ENCODE measurements around the gene COMMD3.

The COMMD3 gene

GRCh38 chr10:22319980-22320558 lies 3.9 kb downstream of the COMMD3 start:
- no peak for DNase-seq (ENCODE audit: low read depth in 2 of 2)

- DNase-seq (ENCODE audit: low read depth in 2 of 2): peak; percentile 47 to 58
Measured at GRCh38 chr10:22320591-22321155, 4.5 kb downstream of the COMMD3 start, which contains the start of gene BMI1. Gene BMI1, plus strand, starts transcription at chr10:22321099. Its CDS starts 5,351 bp downstream, at chr10:22326450.

- DNase-seq (ENCODE audit: low read depth in 2 of 2): peak; percentile 41 to 51
Measured at GRCh38 chr10:22321156-22321923, 5.2 kb downstream of the COMMD3 start.

GRCh38 chr10:22321924-22322640 lies 5.9 kb downstream of the COMMD3 start:
- no peak for DNase-seq (ENCODE audit: low read depth in 2 of 2)

- DNase-seq (ENCODE audit: low read depth in 2 of 2): no peak
Measured at GRCh38 chr10:22322641-22323160, 6.5 kb downstream of the COMMD3 start.

GRCh38 chr10:22323538-22324305 lies 7.5 kb downstream of the COMMD3 start:
- DNase-seq (ENCODE audit: low read depth in 2 of 2): no peak

- no peak for DNase-seq (ENCODE audit: low read depth in 2 of 2)
Measured at GRCh38 chr10:22324413-22324812, 8.2 kb downstream of the COMMD3 start.

- no peak for DNase-seq (ENCODE audit: low read depth in 2 of 2)
Measured at GRCh38 chr10:22324893-22325271, 8.7 kb downstream of the COMMD3 start.

- peak; percentile 42 to 51 for DNase-seq (ENCODE audit: low read depth in 2 of 2)
Measured at GRCh38 chr10:22325272-22326144, 9.3 kb downstream of the COMMD3 start.

- DNase-seq (ENCODE audit: low read depth in 2 of 2): no peak
Measured at GRCh38 chr10:22326145-22326702, 10.0 kb downstream of the COMMD3 start.

- DNase-seq (ENCODE audit: low read depth in 2 of 2): no peak
Measured at GRCh38 chr10:22329150-22329549, 13.0 kb downstream of the COMMD3 start.

GRCh38 chr10:22332116-22332692 lies 16.0 kb downstream of the COMMD3 start:
- DNase-seq (ENCODE audit: low read depth in 2 of 2): no peak

GRCh38 chr10:22333167-22333974 lies 17.2 kb downstream of the COMMD3 start:
- DNase-seq (ENCODE audit: low read depth in 2 of 2): no peak

- DNase-seq (ENCODE audit: low read depth in 2 of 2): no peak
Measured at GRCh38 chr10:22333975-22334282, 17.7 kb downstream of the COMMD3 start.

- no peak for DNase-seq (ENCODE audit: low read depth in 2 of 2)
Measured at GRCh38 chr10:22334414-22335172, 18.4 kb downstream of the COMMD3 start.

GRCh38 chr10:22335173-22335933 lies 19.2 kb downstream of the COMMD3 start:
- DNase-seq (ENCODE audit: low read depth in 2 of 2): peak; percentile 44 to 45

GRCh38 chr10:22338185-22338900 lies 22.2 kb downstream of the COMMD3 start:
- DNase-seq (ENCODE audit: low read depth in 2 of 2): no peak

All from stimulated activated CD4-positive, alpha-beta T cell treated with anti-CD3 and anti-CD28 coated beads, Interleukin-4, amount 100 ng/mL, for 48 hours (primary cell).